Measurements from ENCODE around the gene MTMR2. TPM values are rescaled to one million over a fixed set of nuclear protein-coding genes. Genes with fewer than 3 reads are reported as not detected.

The MTMR2 gene
- total RNA-seq, 1 donor from 2014 or later: 68.9 TPM

GRCh38 chr11:95835351-95835750 lies 88.6 kb downstream of the MTMR2 start:
- Histone ChIP-seq H3K79me2 (ENCODE audit: low read depth) (no peaks in the 10 kb centered on the region), H3K27ac (no peak overlapping the region), H3K4me3 (no peak overlapping the region), H3K9me3 (ENCODE audit: low read depth) (no peaks in the 10 kb centered on the region), H3F3A (ENCODE audit: low read depth) (peaks cover 14% of the 10 kb centered on the region), H2AFZ (replicated peaks) (no peak overlapping the region), H3K4me2 (no peak overlapping the region), H3K27me3 (no peaks in the 10 kb centered on the region), H3K36me3 (peaks cover 15% of the 10 kb centered on the region), H3K9ac (no peak overlapping the region), H3K4me1 (no peaks in the 10 kb centered on the region), H4K20me1 (ENCODE audit: low read depth) (no peaks in the 10 kb centered on the region)
- no peak for DNase-seq (ENCODE audit: low spot score)
- no peak overlapping the region for H3K4me3 Mint-ChIP-seq
- H3K27me3 Mint-ChIP-seq (ENCODE audit: insufficient read depth, low read depth): no peaks in the 10 kb centered on the region
- TF ChIP-seq EZH2phosphoT487 (IDR thresholded peaks at IDR 0.05): no peak
- TF ChIP-seq CTCF (IDR thresholded peaks at IDR 0.05): no peak
- TF ChIP-seq EZH2 (IDR thresholded peaks at IDR 0.05): no peak
- no peaks in the 10 kb centered on the region for H3K9me3 Mint-ChIP-seq
- H3K36me3 Mint-ChIP-seq: peaks cover 23% of the 10 kb centered on the region
- H3K27ac Mint-ChIP-seq: no peak overlapping the region
- peaks cover 3% of the 10 kb centered on the region for H3K4me1 Mint-ChIP-seq

DNA sequence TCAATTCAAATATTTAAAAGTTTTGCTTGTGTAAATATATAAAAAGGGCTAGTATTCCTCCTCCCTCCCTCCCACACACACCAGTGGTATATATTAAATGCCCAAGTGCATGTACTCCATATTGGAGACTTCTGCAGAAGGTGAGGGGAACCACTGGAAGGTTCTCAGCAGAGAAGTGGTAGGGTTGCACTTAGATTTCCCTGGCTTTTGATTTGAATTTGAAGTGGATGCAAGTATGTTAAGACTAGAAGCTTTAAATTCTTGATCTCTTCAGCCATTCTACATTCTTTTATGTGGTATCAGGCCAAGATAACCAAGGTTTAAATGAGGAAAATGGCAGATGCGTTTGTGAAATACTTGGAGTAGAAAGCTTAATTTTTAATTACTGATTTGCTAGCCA lies 90.5 kb downstream of the MTMR2 start:
- no peak overlapping the region for H3K4me3 ChIP-seq
- no peak overlapping the region for H2AFZ ChIP-seq (replicated peaks)
- H3K27ac ChIP-seq: no peak overlapping the region
- peaks cover 14% of the 10 kb centered on the region for H3F3A ChIP-seq (ENCODE audit: low read depth)
- Mint-ChIP-seq H3K36me3 (peaks cover 28% of the 10 kb centered on the region), H3K27ac (no peak overlapping the region), H3K27me3 (ENCODE audit: insufficient read depth, low read depth) (no peaks in the 10 kb centered on the region), H3K4me1 (peaks cover 3% of the 10 kb centered on the region), H3K4me3 (no peak overlapping the region), H3K9me3 (no peaks in the 10 kb centered on the region)
- H3K79me2 ChIP-seq (ENCODE audit: low read depth): no peaks in the 10 kb centered on the region
- no peak for DNase-seq (ENCODE audit: low spot score)
- no peaks in the 10 kb centered on the region for H3K4me1 ChIP-seq
- H4K20me1 ChIP-seq (ENCODE audit: low read depth): no peaks in the 10 kb centered on the region
- TF ChIP-seq EZH2phosphoT487 (IDR thresholded peaks at IDR 0.05): no peak
- no peak for TF ChIP-seq EZH2 (IDR thresholded peaks at IDR 0.05)
- TF ChIP-seq CTCF (IDR thresholded peaks at IDR 0.05): no peak
- no peaks in the 10 kb centered on the region for H3K27me3 ChIP-seq
- no peak overlapping the region for H3K9ac ChIP-seq
- peaks cover 15% of the 10 kb centered on the region for H3K36me3 ChIP-seq
- H3K4me2 ChIP-seq: no peak overlapping the region
- H3K9me3 ChIP-seq (ENCODE audit: low read depth): no peaks in the 10 kb centered on the region

DNA sequence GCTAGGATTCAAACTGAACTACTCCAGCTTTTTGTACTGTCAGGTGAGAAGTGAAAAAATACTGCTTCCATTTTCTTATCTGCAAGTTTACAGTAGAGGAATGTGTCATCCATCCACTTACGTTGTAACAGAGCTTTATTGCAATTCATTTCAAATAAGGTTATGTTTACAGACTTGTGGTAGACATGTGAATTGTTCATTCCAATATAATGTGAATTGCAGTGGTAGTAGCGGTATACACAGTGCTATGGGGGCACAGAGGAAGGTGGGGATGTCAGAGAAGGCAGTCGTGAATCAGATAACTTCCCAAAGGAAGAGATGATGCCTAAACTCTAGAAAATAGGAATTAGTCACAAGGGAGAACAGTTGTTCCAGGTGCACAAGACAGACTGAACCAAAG lies 91.1 kb downstream of the MTMR2 start:
- no peak overlapping the region for H3K4me3 ChIP-seq
- H4K20me1 ChIP-seq (ENCODE audit: low read depth): no peaks in the 10 kb centered on the region
- peaks cover 15% of the 10 kb centered on the region for H3K36me3 ChIP-seq
- peaks cover 14% of the 10 kb centered on the region for H3F3A ChIP-seq (ENCODE audit: low read depth)
- Mint-ChIP-seq H3K4me1 (peaks cover 3% of the 10 kb centered on the region), H3K4me3 (no peak overlapping the region), H3K36me3 (peaks cover 29% of the 10 kb centered on the region), H3K27me3 (ENCODE audit: insufficient read depth, low read depth) (no peaks in the 10 kb centered on the region), H3K27ac (no peak overlapping the region), H3K9me3 (no peaks in the 10 kb centered on the region)
- H2AFZ ChIP-seq (replicated peaks): no peak overlapping the region
- no peaks in the 10 kb centered on the region for H3K79me2 ChIP-seq (ENCODE audit: low read depth)
- H3K27me3 ChIP-seq: no peaks in the 10 kb centered on the region
- TF ChIP-seq CTCF (IDR thresholded peaks at IDR 0.05): no peak
- no peak for TF ChIP-seq EZH2phosphoT487 (IDR thresholded peaks at IDR 0.05)
- no peak overlapping the region for H3K9ac ChIP-seq
- H3K27ac ChIP-seq: no peak overlapping the region
- no peaks in the 10 kb centered on the region for H3K9me3 ChIP-seq (ENCODE audit: low read depth)
- DNase-seq (ENCODE audit: low spot score): no peak
- H3K4me2 ChIP-seq: no peak overlapping the region
- H3K4me1 ChIP-seq: no peaks in the 10 kb centered on the region

All from neural progenitor cell (in vitro differentiated cells).